Smooth muscle cell (in vitro differentiated cells): ENCODE data around the gene DMKN. TPM values are rescaled to one million over a fixed set of nuclear protein-coding genes. Genes with fewer than 3 reads are reported as not detected.

Experiments used
- DNase-seq: peaks from one replicate; lab custom pipeline; 2025; ENCODE audit not compliant: unreplicated experiment; lab: John Stamatoyannopoulos, UW
- H2AFZ ChIP-seq: fragments of 200-600 bp; sonication (generic); 2 replicates; pipeline ENCODE4 v1.6.0; 2016; ENCODE audit warnings: antibody characterized with exemption, low read depth, mild to moderate bottlenecking
- H3F3A ChIP-seq: fragments of 200-600 bp; sonication (generic); 2 replicates; pipeline ENCODE4 v1.6.0; 2017; ENCODE audit warnings: antibody characterized with exemption, low read depth
- H3K27ac ChIP-seq: fragments of 200-600 bp; sonication (generic); 2 replicates; pipeline ENCODE4 v1.5.1; 2016; ENCODE audit warnings: low read depth, mild to moderate bottlenecking
- H3K27me3 ChIP-seq: fragments of 200-600 bp; sonication (generic); 2 replicates; pipeline ENCODE4 v1.6.1; 2016; ENCODE audit warnings: low read depth, mild to moderate bottlenecking
- H3K36me3 ChIP-seq: fragments of 200-600 bp; sonication (generic); 2 replicates; pipeline ENCODE4 v1.5.1; 2016; ENCODE audit warnings: low read depth
- H3K4me1 ChIP-seq: fragments of 200-600 bp; sonication (generic); 2 replicates; pipeline ENCODE4 v1.5.1; 2016; ENCODE audit warnings: low read depth
- H3K4me2 ChIP-seq: fragments of 200-600 bp; sonication (generic); 2 replicates; pipeline ENCODE4 v1.6.0; 2016; ENCODE audit warnings: mild to moderate bottlenecking
- H3K4me3 ChIP-seq: fragments of 200-600 bp; sonication (generic); 2 replicates; pipeline ENCODE4 v1.5.1; 2016; ENCODE audit warnings: mild to moderate bottlenecking
- H3K79me2 ChIP-seq: fragments of 200-600 bp; sonication (generic); 2 replicates; pipeline ENCODE4 v1.6.0; 2016; ENCODE audit warnings: low read depth, mild to moderate bottlenecking
- H3K9ac ChIP-seq: fragments of 200-600 bp; sonication (generic); 2 replicates; pipeline ENCODE4 v1.6.0; 2016; ENCODE audit warnings: low read depth
- H3K9me3 ChIP-seq: fragments of 200-600 bp; sonication (generic); replicated peaks from 2 replicates; pipeline ENCODE4 v1.5.1; 2016; ENCODE audit warnings: low read depth
- H4K20me1 ChIP-seq: fragments of 200-600 bp; sonication (generic); 2 replicates; pipeline ENCODE4 v1.6.0; 2016; ENCODE audit warnings: low read depth
- CTCF ChIP-seq: fragments of 200-600 bp; sonication (generic); IDR thresholded peaks from 2 replicates; pipeline ENCODE4 v1.5.1; 2017; ENCODE audit warnings: borderline replicate concordance, mild to moderate bottlenecking, antibody characterized with exemption; ENCODE audit not compliant: insufficient read depth, poor library complexity, severe bottlenecking
- WGBS: methylation state at CpG from one replicate; pipeline ENCODE4 v1.1.7; 2016; ENCODE audit warnings: low lambda C conversion rate; 5-methylcytosine and 5-hydroxymethylcytosine counted together
- polyA plus RNA-seq: library from polyadenylated mRNA; unstranded; fragments of >200 nt; fragmentation: Nextera tagmentation; extraction: Ambion mirVana; gene quantifications from 2 replicates; pipeline ENCODE4 v1.2.1, GENCODE V29; 2016
- total RNA-seq: library from RNA; depleted of rRNA; stranded (reverse); fragments of >200 nt; gene quantifications from 2 replicates; pipeline ENCODE4 v1.2.3, GENCODE V29; 2014

DMKN gene
- total and polyA plus RNA-seq, 2 experiments from 2014 or later: 31.2 to 132 TPM

DNA sequence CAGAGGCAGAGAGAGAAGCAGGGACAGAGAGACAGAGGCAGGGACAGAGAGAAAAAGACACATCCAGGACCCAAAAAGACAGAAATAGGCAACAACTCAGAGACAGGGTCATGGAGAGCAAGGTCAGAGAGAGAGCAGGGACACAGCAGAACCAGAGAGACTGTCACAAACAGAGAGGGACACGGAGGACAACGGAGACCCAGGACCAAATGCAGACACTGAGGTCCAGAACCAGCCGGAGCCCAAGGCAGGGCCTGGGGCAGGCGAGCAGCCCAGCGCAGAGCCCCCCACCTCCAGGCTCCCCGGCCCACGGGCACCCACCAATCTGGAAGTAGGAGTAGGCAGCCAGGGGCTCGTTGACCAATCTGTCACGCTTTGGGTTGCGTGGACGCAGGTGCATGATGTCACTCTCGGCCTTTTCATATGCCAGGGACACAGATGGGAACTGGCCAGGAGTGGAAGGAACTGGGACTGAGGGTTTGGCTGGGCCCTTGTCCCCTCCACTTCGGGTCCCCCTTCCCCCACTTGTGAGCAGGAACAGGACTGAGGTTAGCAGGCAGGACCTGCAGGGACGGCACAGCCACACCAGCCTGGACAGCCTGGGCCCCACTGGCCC, 40.0 kb upstream of the DMKN start:
- WGBS: 88% methylated on average over 14 of the region's 14 CpGs
- DNase-seq: no peak

GRCh38 chr19:35552534-35553384, 39.3 kb upstream of the DMKN start:
- Histone ChIP-seq H3K79me2 (no peaks in the 10 kb centered on the region), H3K9me3 (no peaks in the 10 kb centered on the region), H2AFZ (no peak overlapping the region), H3K4me2 (no peak overlapping the region), H3K36me3 (no peaks in the 10 kb centered on the region), H3K27me3 (peaks cover 10% of the 10 kb centered on the region), H3K4me1 (no peaks in the 10 kb centered on the region), H3K9ac (no peak overlapping the region), H4K20me1 (no peaks in the 10 kb centered on the region), H3K4me3 (no peak overlapping the region), H3F3A (no peaks in the 10 kb centered on the region), H3K27ac (no peak overlapping the region)
- 86% methylated on average over 13 of the region's 13 CpGs for WGBS
- DNase-seq: no peak
- no peak for TF ChIP-seq CTCF

More for the DNA sequence above, 40.0 kb upstream of the DMKN start:
- Histone ChIP-seq H3K4me3 (no peak overlapping the region), H3K4me1 (peaks cover 3% of the 10 kb centered on the region), H2AFZ (no peak overlapping the region), H3K79me2 (no peaks in the 10 kb centered on the region), H3F3A (no peaks in the 10 kb centered on the region), H3K27ac (no peak overlapping the region), H3K9ac (no peak overlapping the region), H3K27me3 (peaks cover 18% of the 10 kb centered on the region), H4K20me1 (no peaks in the 10 kb centered on the region), H3K9me3 (no peaks in the 10 kb centered on the region), H3K36me3 (no peaks in the 10 kb centered on the region), H3K4me2 (no peak overlapping the region)
- no peak for TF ChIP-seq CTCF

DNA sequence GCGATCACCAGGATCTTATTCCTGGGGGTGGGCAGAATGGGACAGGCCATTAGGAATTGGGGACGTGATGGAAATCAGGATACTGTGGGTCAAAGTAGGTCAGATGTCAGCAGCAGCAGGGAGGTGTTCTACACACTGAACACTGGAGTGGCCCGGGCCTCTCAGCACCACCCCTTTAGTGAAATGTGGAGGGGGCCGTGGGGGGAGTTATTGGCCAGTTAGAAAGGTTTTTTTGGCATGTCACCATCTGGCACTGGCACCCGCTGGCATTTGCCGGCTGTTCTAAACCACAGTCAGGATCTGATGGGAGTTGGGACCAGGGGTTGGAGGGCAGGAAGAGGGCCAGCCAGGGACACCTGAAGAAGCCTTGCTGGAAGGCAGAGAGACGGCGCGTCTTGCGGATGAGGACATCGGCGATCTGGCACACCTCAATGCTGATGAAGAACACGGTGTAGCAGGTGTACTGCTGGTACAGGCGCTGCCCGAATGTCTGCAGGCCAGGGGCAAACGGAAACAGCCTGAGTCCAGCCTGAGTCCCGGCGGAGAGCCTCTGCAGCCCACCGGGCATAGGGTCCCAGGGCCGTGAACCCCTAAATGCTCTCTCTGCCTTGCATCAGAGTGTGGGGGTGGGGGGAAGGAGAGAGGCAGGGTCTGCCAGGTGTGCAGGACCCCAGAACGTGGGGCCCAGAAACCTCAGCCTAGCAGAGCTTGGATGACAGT, 37.8 kb upstream of the DMKN start:
- Histone ChIP-seq H2AFZ (no peak overlapping the region), H3K36me3 (no peaks in the 10 kb centered on the region), H3K4me2 (no peak overlapping the region), H3K79me2 (peaks cover 3% of the 10 kb centered on the region), H3K4me3 (no peak overlapping the region), H3K9ac (no peak overlapping the region), H3K27me3 (no peaks in the 10 kb centered on the region), H3K9me3 (no peaks in the 10 kb centered on the region), H3F3A (no peaks in the 10 kb centered on the region), H4K20me1 (no peaks in the 10 kb centered on the region), H3K4me1 (peaks cover 5% of the 10 kb centered on the region), H3K27ac (no peak overlapping the region)
- TF ChIP-seq CTCF: no peak
- WGBS: 95% methylated on average over 21 of the region's 21 CpGs
- no peak for DNase-seq
